GM15510 (cell line): ENCODE results near the gene SLC6A6.

Source experiments
- POLR2A ChIP-seq: IDR thresholded peaks from 3 replicates; pipeline ENCODE4 v1.6.1; 2011; ENCODE audit warnings: borderline replicate concordance; ENCODE audit not compliant: insufficient read length; ENCODE audit errors: extremely low read depth

SLC6A6 gene

DNA sequence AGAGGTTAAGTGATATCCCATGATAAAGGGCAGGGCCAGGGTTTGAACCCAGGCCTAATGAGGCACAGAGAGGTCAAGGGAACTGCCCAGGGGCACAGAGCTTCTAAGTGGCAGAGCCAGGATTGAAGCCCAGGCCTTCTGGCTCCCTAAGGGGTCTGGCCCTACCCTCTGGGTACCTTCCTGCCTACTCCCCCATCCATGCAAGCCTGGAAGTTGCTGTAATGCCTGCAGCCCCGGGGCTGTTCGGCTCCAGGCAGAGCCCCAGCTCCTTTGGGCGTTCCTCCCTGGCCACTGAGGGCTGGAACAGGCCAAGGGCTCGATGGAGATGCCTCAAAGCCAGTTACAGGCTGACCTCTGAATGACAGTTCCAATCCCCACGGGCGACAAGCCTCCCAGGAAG is 133.2 kb downstream of the SLC6A6 start:
- no peak for TF ChIP-seq POLR2A

DNA sequence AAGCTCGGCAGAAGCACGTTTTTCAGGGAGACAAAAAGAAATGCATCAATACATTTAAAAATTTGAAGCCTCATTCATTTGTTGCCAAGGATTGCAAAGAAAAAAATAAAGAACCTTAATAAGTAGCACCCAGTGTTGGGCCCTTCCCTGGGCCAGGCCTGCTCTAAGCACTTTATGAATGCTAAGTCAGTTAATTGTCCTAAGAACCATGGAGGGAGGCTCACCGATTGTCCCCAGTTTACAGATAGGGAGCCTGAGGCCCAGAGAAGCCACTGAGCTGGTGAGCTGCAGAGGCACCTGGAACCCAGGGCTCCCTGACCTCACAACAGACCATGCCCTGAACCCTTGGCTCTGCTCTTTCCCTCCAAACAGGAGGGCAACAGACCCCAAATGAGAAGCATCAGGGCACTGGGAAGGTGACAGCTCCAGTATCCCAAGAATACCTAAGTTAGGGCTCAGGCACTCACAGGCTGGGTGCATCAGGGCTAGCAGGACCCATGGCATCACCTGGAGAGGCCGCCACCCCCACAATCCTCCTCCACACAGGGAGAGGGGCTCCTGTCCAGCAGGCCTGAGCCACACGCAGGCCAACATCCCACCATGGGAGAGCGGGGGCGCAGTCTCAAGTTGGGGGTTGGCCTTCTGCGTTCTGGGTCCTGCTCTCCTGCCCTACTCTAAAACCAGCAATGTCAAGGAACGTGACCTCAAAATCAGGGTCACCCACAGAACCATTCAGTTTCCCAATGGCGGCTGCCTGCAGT is 133.8 kb downstream of the SLC6A6 start:
- no peak for TF ChIP-seq POLR2A

DNA sequence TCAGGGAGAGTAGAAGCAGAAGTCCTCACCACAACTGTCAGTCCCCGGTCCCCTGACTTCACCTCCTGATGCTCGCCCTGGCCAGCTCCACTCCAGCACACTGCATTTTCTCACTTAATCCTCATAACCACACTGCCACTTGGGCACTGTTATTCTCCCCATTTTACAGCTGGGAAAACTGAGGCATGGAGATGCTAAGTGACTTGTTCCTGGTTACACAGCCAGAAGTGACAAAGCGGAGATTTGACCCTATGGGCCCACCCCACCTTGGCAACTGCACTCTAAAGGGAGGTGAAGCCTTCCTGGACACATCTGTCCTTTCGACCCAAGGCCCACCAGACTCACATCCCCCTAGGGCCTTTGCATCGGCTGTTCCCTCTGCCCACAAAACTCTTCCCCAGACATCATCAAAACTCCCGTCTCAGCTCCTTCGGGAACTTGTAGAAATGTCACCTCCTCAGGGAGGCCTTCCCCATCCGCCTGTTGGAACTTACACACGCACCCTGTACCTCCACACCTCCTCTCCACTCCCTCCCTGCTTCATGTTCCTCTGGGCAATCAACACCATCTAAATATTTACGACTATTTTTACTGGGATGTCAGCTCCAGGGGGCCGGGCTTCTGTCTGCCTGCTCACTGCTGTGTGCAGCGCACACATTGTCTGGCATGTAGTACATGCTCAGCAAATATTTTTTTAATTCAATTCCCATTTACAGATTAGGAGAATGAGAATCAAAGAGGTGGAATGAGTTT is 134.6 kb downstream of the SLC6A6 start:
- no peak for TF ChIP-seq POLR2A

DNA sequence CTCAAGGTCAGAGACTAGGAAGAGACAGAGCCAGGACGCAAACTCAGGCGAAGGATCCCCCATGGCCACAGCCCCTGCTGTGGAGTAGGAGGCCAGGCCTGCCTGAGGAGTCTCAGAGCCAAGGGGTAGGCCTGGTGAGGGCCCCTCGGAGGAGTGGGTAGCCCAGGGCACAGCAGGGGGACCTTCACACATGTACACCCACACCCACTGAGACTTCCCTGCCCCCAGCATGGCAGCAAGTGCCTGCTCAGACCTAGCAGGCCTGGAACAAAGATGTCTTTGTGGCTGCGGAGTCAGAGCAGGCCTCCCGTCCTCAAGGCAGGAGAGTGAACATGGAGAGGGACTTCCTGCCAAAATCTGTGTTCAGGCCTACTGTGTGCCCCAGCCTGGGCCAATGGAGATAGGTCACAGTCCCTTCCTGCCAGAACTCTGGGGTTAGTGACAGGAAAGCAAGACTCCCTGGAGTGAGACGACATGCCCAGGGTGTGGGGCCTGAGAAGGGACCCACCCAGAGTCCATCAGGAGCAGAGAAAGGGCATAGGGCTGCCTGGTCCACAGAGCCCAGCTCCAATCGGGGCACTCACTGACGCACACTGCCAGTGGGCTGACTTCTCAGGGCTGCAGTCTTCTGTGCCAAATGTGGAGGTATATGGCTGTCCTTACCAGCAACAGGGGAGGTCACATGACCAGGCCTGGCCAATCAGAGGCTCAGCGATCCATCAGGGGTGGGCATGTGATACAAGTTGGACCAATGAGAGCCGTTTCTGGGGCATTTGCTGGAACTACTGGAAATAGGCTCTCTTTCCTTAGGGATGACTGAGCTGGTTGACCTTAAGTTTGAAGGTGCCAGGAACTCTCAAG is 135.4 kb downstream of the SLC6A6 start:
- TF ChIP-seq POLR2A: no peak

DNA sequence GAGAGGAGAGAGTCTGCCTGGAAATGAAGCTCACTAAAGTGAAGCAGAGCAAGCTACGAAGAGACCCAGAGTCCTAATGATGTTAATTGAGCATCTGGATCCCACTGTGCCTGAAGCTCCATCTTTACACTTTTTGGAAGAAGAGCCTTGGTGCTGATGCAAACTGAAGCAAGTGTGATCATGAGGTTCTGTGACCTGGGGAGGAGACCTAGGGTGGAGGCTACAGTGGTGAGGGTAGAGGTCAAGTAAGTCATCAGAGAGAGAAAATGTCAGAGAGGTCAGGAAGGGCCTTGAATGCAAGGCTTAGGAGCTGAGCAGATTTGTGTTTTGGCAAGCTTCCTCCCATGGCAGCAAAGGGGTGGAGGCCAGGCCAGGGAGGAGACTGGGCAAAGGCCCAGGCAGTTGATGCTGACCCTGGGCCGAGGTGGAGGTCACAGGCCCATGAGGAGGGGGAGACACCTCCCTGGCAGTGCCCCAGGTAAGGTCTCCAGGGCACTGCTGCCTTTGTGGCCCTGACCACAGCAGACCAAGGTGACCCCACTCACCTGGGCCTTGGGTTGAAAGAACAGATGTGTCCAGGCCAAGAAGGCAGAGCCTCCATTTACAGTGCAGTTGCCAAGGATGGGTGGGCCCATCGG is 136.2 kb downstream of the SLC6A6 start:
- no peak for TF ChIP-seq POLR2A
